Peyer's patch (tissue), 4 donors: ENCODE results near the gene RBBP6. TPM values are rescaled to one million over a fixed set of nuclear protein-coding genes. Genes with fewer than 3 reads are reported as not detected.
"Not testable (repeated sequence)": the region's sequence is repeated elsewhere in the genome, so short reads cannot be mapped to it uniquely, and the experiment has no call there.

Source experiments
- DNase-seq, 3 donors: peaks; one replicate each; pipeline ENCODE4 v3.0.0-alpha.2; 2017 to 2019
- H3K27ac ChIP-seq, 4 donors: fragments of 200-600 bp; sonication (generic); one replicate each; pipeline ENCODE4 v1.5.1; 2016 to 2019
- H3K27me3 ChIP-seq, 2 donors: fragments of 200-600 bp; sonication (generic); one replicate each; pipeline ENCODE4 v1.5.1; 2019
- H3K36me3 ChIP-seq, 3 donors: fragments of 200-600 bp; sonication (generic); one replicate each; pipeline ENCODE4 v1.5.1; 2016 to 2019
- H3K4me1 ChIP-seq, 4 donors: fragments of 200-600 bp; sonication (generic); one replicate each; pipeline ENCODE4 v1.5.1; 2016 to 2019
- H3K4me3 ChIP-seq, 4 donors: fragments of 200-600 bp; sonication (generic); 1 replicate in 3 of 4; 2 replicates in 1 of 4; pipeline ENCODE4 v1.5.1; 2016 to 2019; ENCODE audit warnings: mild to moderate bottlenecking in 1 of 4
- H3K9me3 ChIP-seq, 4 donors: fragments of 200-600 bp; sonication (generic); one replicate each; pipeline ENCODE4 v1.5.1; 2016 to 2019; ENCODE audit warnings: mild to moderate bottlenecking in 1 of 4
- CTCF ChIP-seq, 6 experiments: fragments of 450-650 bp in 4 of 6; fragments of 200-600 bp in 2 of 6; sonication (generic) in 1 of 6; IDR thresholded peaks; one replicate each; pipeline ENCODE4 v1.5.1; 2017 to 2019; ENCODE audit warnings: antibody characterized with exemption in 6 of 6, mild to moderate bottlenecking in 3 of 6, moderate library complexity in 1 of 6
- POLR2A ChIP-seq, 2 donors: fragments of 450-650 bp; IDR thresholded peaks; one replicate each; pipeline ENCODE4 v1.5.1; 2017; ENCODE audit warnings: antibody characterized with exemption in 2 of 2, mild to moderate bottlenecking in 2 of 2, moderate library complexity in 2 of 2
- total RNA-seq, 4 donors: library from RNA; depleted of rRNA; stranded (reverse); fragments of >200 nt; gene quantifications; one replicate each; pipeline ENCODE4 v1.1.0, GENCODE V29; 2016

The RBBP6 gene
- total RNA-seq, 4 donors from 2014 or later = 36.4 to 67.9 (median 54.7) TPM

DNA sequence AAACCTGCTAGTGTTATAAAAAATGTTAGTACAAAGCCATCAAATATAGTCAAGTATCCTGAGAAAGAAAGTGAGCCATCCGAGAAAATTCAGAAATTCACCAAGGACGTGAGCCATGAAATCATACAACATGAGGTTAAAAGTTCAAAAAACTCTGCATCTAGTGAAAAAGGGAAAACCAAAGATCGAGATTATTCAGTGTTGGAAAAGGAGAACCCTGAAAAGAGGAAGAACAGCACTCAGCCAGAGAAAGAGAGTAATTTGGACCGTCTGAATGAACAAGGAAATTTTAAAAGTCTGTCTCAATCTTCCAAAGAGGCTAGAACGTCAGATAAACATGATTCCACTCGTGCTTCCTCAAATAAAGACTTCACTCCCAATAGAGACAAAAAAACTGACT is 31.7 kb downstream of the RBBP6 start:
- Histone ChIP-seq H3K4me3 (no peak overlapping the region), H3K27ac (no peak overlapping the region), H3K27me3 (no peaks in the 10 kb centered on the region), H3K9me3 (peaks cover 0 to 4% (median 0%) of the 10 kb centered on the region in 4 donors), H3K36me3 (peaks cover 0 to 60% (median 7%) of the 10 kb centered on the region in 3 donors), H3K4me1 (no peaks in the 10 kb centered on the region)
- no peak for DNase-seq
- TF ChIP-seq POLR2A (IDR thresholded peaks at IDR 0.05) (no peak), CTCF (IDR thresholded peaks at IDR 0.05) (no peak)

GRCh38 chr16:24572069-24572468 is 32.7 kb downstream of the RBBP6 start:
- Histone ChIP-seq H3K9me3 (peaks cover 0 to 4% (median 0%) of the 10 kb centered on the region in 4 donors), H3K27me3 (no peaks in the 10 kb centered on the region), H3K4me1 (no peaks in the 10 kb centered on the region), H3K4me3 (no peak overlapping the region), H3K36me3 (peaks cover 0 to 50% (median 7%) of the 10 kb centered on the region in 3 donors), H3K27ac (no peak overlapping the region)
- TF ChIP-seq CTCF (IDR thresholded peaks at IDR 0.05) (no peak), POLR2A (IDR thresholded peaks at IDR 0.05) (no peak)
- no peak for DNase-seq

DNA sequence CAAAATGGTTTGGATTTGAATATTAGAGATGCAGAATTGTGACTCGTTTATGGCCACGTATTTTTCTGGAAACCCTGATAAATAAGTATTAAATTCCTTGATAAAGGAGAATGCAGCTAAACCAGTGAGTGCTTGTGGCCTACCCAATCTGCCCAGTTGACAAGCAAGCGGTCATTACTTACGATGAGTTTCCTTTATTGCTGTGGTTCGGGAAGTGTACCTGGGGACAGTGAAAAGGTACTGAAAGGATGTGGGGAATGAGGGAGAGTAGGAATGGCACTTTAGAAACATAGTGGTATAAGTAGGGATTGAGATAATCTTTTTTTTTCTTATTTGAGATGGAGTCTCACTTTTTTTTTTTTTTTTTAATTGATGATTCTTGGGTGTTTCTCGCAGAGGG is 33.8 kb downstream of the RBBP6 start:
- H3K27ac ChIP-seq = no peak overlapping the region
- no peak for DNase-seq

GRCh38 chr16:24574515-24575485 is 35.4 kb downstream of the RBBP6 start:
- not testable (repeated sequence) for H3K4me1 ChIP-seq, DNase-seq, H3K27ac ChIP-seq, H3K9me3 ChIP-seq, H3K4me3 ChIP-seq, H3K27me3 ChIP-seq
- H3K36me3 ChIP-seq = peaks cover 0 to 23% (median 0%) of the 10 kb centered on the region in 3 donors

More for the DNA sequence above, 33.8 kb downstream of the RBBP6 start:
- Histone ChIP-seq H3K36me3 (peaks cover 0 to 39% (median 5%) of the 10 kb centered on the region in 3 donors), H3K4me3 (no peak overlapping the region), H3K27me3 (no peaks in the 10 kb centered on the region), H3K4me1 (no peaks in the 10 kb centered on the region), H3K9me3 (peaks cover 0 to 4% (median 0%) of the 10 kb centered on the region in 4 donors)
- no peak for TF ChIP-seq POLR2A (IDR thresholded peaks at IDR 0.05)

DNA sequence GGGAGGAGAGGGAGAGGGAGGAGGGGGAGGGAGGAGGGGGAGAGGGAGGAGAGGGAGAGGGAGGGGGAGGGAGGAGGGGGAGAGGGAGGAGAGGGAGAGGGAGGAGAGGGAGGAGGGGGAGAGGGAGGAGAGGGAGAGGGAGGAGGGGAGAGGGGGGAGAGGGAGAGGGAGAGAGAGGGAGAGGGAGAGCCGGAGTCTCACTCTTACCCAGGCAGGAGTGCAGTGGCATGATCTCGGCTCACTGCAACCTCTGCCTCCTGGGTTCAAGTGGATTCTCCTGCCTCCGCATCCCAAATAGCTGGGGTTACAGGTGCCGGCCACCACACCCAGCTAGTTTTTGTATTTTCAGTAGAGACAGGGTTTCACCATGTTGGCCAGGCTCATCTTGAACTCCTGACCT is 36.4 kb downstream of the RBBP6 start:
- H3K36me3 ChIP-seq = peaks cover 0 to 13% (median 0%) of the 10 kb centered on the region in 3 donors
- not testable (repeated sequence) for H3K4me3 ChIP-seq, H3K27ac ChIP-seq, H3K4me1 ChIP-seq, DNase-seq, H3K27me3 ChIP-seq, H3K9me3 ChIP-seq

DNA sequence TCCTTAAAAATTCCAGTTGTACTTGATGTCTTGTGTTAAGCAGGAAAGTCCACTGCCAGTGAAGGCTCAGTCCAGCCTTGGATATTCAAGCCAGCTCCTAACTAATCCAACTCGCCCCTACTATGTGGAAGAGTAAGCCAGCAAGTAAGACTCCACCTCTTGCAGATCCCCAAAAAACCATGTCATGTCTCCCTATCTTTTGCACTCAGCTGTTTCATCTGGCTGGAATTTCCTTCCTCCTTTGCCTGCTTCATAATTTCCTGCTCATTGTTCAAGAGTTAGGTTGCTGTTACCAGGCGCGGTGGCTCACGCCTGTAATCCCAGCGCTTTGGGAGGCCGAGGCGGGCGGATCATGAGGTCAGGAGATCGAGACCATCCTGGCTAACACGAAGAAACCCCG is 37.8 kb downstream of the RBBP6 start:
- TF ChIP-seq POLR2A (IDR thresholded peaks at IDR 0.05) (no peak), CTCF (IDR thresholded peaks at IDR 0.05) (no peak)
- Histone ChIP-seq H3K4me1 (no peaks in the 10 kb centered on the region), H3K27me3 (no peaks in the 10 kb centered on the region), H3K36me3 (no peaks in the 10 kb centered on the region), H3K4me3 (no peak overlapping the region), H3K27ac (no peak overlapping the region), H3K9me3 (peaks cover 0 to 4% (median 0%) of the 10 kb centered on the region in 4 donors)
- DNase-seq = no peak

- no peak overlapping the region for H3K4me3 ChIP-seq
- TF ChIP-seq CTCF (IDR thresholded peaks at IDR 0.05) (peak in 2 of 6 experiments; percentile 7 to 12), POLR2A (IDR thresholded peaks at IDR 0.05) (no peak)
- H3K36me3 ChIP-seq = no peaks in the 10 kb centered on the region
- H3K27me3 ChIP-seq = no peaks in the 10 kb centered on the region
- no peaks in the 10 kb centered on the region for H3K4me1 ChIP-seq
- no peak for DNase-seq
- H3K27ac ChIP-seq = no peak overlapping the region
- H3K9me3 ChIP-seq = no peaks in the 10 kb centered on the region
Observed at GRCh38 chr16:24580665-24581064, 41.3 kb downstream of the RBBP6 start.
